Endothelial cell of umbilical vein (primary cell): ENCODE data around the gene GPS1.

ENCODE experiments used
- EZH2 ChIP-seq: IDR thresholded peaks from 2 replicates; pipeline ENCODE4 v1.6.1; 2012; ENCODE audit warnings: borderline replicate concordance, low read depth, mild to moderate bottlenecking, moderate library complexity, low read length, inconsistent platforms; ENCODE audit not compliant: severe bottlenecking
- GATA2 ChIP-seq: IDR thresholded peaks from 2 replicates; pipeline ENCODE4 v1.7.0; 2011; ENCODE audit warnings: low read depth, mild to moderate bottlenecking, moderate library complexity, mixed read lengths, low read length; ENCODE audit not compliant: insufficient read length, insufficient read depth
- MYC ChIP-seq: IDR thresholded peaks from one replicate; pipeline ENCODE4 v1.6.1; 2011; ENCODE audit warnings: mild to moderate bottlenecking, low read depth, low read length
- POLR2A ChIP-seq: IDR thresholded peaks from 2 replicates; pipeline ENCODE4 v1.6.1; 2012; ENCODE audit warnings: low read depth, mild to moderate bottlenecking, control low read depth, low read length
- POLR2AphosphoS5 ChIP-seq: IDR thresholded peaks from 2 replicates; pipeline ENCODE4 v1.6.1; 2012; ENCODE audit warnings: low read depth, mild to moderate bottlenecking, control low read depth, low read length, moderate library complexity; ENCODE audit not compliant: insufficient read depth
- TF ChIP-seq, protein P1 (sequence below), 2 donors: IDR thresholded peaks; 1 replicate in 1 of 2; 2 replicates in 1 of 2; pipeline ENCODE4 v1.5.1; 2011; ENCODE audit warnings: low read length in 2 of 2, mild to moderate bottlenecking in 2 of 2, moderate library complexity in 2 of 2, control low read depth in 1 of 2, inconsistent platforms in 1 of 2, low read depth in 1 of 2; ENCODE audit not compliant: insufficient read depth in 1 of 2; ENCODE audit errors: extremely low read depth in 1 of 2
- TF ChIP-seq, protein P2 (sequence below): IDR thresholded peaks from 2 replicates; pipeline ENCODE4 v1.6.1; 2011; ENCODE audit not compliant: insufficient read depth, insufficient read length

GRCh38 chr17:82018989-82019689, 32.6 kb upstream of the GPS1 start:
- TF ChIP-seq EZH2 (no peak), POLR2AphosphoS5 (no peak), MYC (no peak), POLR2A (no peak), GATA2 (no peak)
- TF ChIP-seq, protein P1, sequence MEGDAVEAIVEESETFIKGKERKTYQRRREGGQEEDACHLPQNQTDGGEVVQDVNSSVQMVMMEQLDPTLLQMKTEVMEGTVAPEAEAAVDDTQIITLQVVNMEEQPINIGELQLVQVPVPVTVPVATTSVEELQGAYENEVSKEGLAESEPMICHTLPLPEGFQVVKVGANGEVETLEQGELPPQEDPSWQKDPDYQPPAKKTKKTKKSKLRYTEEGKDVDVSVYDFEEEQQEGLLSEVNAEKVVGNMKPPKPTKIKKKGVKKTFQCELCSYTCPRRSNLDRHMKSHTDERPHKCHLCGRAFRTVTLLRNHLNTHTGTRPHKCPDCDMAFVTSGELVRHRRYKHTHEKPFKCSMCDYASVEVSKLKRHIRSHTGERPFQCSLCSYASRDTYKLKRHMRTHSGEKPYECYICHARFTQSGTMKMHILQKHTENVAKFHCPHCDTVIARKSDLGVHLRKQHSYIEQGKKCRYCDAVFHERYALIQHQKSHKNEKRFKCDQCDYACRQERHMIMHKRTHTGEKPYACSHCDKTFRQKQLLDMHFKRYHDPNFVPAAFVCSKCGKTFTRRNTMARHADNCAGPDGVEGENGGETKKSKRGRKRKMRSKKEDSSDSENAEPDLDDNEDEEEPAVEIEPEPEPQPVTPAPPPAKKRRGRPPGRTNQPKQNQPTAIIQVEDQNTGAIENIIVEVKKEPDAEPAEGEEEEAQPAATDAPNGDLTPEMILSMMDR (IDR thresholded peaks at IDR 0.05; ENCODE audit: extremely low read depth in 1 of 2, insufficient read depth in 1 of 2, low read depth in 1 of 2, low read length in 2 of 2): no peak
- TF ChIP-seq, protein P2, sequence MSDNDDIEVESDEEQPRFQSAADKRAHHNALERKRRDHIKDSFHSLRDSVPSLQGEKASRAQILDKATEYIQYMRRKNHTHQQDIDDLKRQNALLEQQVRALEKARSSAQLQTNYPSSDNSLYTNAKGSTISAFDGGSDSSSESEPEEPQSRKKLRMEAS: no peak
